Panc1 (cell line): ENCODE results near the gene RBM19. TPM values are rescaled to one million over a fixed set of nuclear protein-coding genes. Genes with fewer than 3 reads are reported as not detected.

ENCODE experiments used
- ATAC-seq: fragments of 200-7000 bp; cut with Tn5 transposase; 2 replicates; pipeline ENCODE4 v1.9.1; 2020; ENCODE audit warnings: mild to moderate bottlenecking, moderate library complexity
- BruUV-seq: library from RNA; stranded (reverse); fragments of 400-500 nt; replicated peaks from 2 replicates; lab custom pipeline; 2021; lab: Mats Ljungman, UMichigan
- CTCF ChIA-PET: fragments of 300-600 bp; sonication (Branson Sonifier 250); formaldehyde crosslinking; loops from one replicate; lab custom pipeline; 2022; ENCODE audit warnings: antibody characterized with exemption; lab: Charles Lee
- POLR2A ChIA-PET: fragments of 300-600 bp; sonication (Branson Sonifier 250); formaldehyde crosslinking; loops from one replicate; lab custom pipeline; 2022; ENCODE audit warnings: antibody characterized with exemption; lab: Charles Lee
- DNase-seq: peaks from one replicate; pipeline ENCODE4 v3.0.0-alpha.2; 2010; ENCODE audit warnings: low read depth, low spot score
- H3K27ac ChIP-seq: 2 replicates; pipeline ENCODE4 v1.5.1; 2011; ENCODE audit warnings: mild to moderate bottlenecking, low read length, inconsistent platforms
- H3K27me3 ChIP-seq: fragments of 200-500 bp; sonication (Bioruptor generic); 2 replicates; pipeline ENCODE4 v1.6.0; 2014; ENCODE audit warnings: low read length, inconsistent platforms; ENCODE audit not compliant: control insufficient read depth, insufficient read depth
- H3K36me3 ChIP-seq: fragments of 200-500 bp; sonication (Bioruptor generic); 2 replicates; pipeline ENCODE4 v1.5.1; 2014; ENCODE audit warnings: inconsistent platforms, mild to moderate bottlenecking, low read length, moderate library complexity; ENCODE audit not compliant: control insufficient read depth, insufficient read depth
- H3K4me1 ChIP-seq: 2 replicates; pipeline ENCODE4 v1.5.1; 2011; ENCODE audit warnings: inconsistent platforms, mild to moderate bottlenecking, low read length, moderate library complexity; ENCODE audit not compliant: control insufficient read depth, insufficient read depth
- H3K4me3 ChIP-seq, 2 experiments: 2 replicates each; pipeline ENCODE4 v1.5.1; 2011 to 2012; ENCODE audit warnings: low read depth in 2 of 2, low read length in 2 of 2, mild to moderate bottlenecking in 2 of 2, inconsistent platforms in 1 of 2, moderate library complexity in 1 of 2
- H3K9me3 ChIP-seq: fragments of 200-500 bp; sonication (Bioruptor generic); 2 replicates; pipeline ENCODE4 v1.5.1; 2014; ENCODE audit warnings: low read depth, mild to moderate bottlenecking, inconsistent platforms, low read length, moderate library complexity; ENCODE audit not compliant: control insufficient read depth, insufficient read depth
- CTCF ChIP-seq: fragments of 450-650 bp; IDR thresholded peaks from 2 replicates; pipeline ENCODE4 v1.5.1; 2017; ENCODE audit warnings: mild to moderate bottlenecking
- POLR2AphosphoS5 ChIP-seq: IDR thresholded peaks from 2 replicates; pipeline ENCODE4 v1.6.1; 2012; ENCODE audit warnings: mild to moderate bottlenecking, low read depth, low read length, moderate library complexity
- REST ChIP-seq, 2 experiments: IDR thresholded peaks; 2 replicates each; pipeline ENCODE4 v1.6.1; 2011 to 2012; ENCODE audit warnings: low read depth in 2 of 2, control low read depth in 1 of 2, low read length in 1 of 2, mild to moderate bottlenecking in 1 of 2, moderate library complexity in 1 of 2; ENCODE audit not compliant: insufficient read depth in 1 of 2
- SIN3A ChIP-seq: IDR thresholded peaks from 2 replicates; pipeline ENCODE4 v1.6.1; 2012; ENCODE audit warnings: low read depth, mild to moderate bottlenecking, low read length, moderate library complexity, borderline replicate concordance; ENCODE audit not compliant: insufficient read depth
- TCF7L2 ChIP-seq: IDR thresholded peaks from 2 replicates; pipeline ENCODE4 v1.6.1; 2011; ENCODE audit warnings: mild to moderate bottlenecking, low read depth, low read length, inconsistent platforms
- in situ Hi-C: cut with HindIII; loops from 2 replicates; pipeline ENCODE4 v1.10.0; 2016; ENCODE audit warnings: low sequenced_read_pairs, low pct_unique_long_range_greater_than_20kb
- intact Hi-C: fragments of 100-400 bp; cut with micrococcal nuclease; formaldehyde crosslinking; loops from one replicate; pipeline ENCODE4 v1.10.0; 2022; ENCODE audit not compliant: unreplicated experiment
- total RNA-seq: library from RNA; stranded (reverse); gene quantifications from one replicate; pipeline ENCODE4 v1.2.1, GENCODE V29; 2021; ENCODE audit not compliant: unreplicated experiment

RBM19 gene
- total RNA-seq, 1 experiment from 2014 or later, result 44.8 TPM

GRCh38 chr12:113850309-113851056 lies 115.6 kb downstream of the RBM19 start:
- H3K4me3 ChIP-seq, result no peak overlapping the region
- H3K36me3 ChIP-seq, result no peaks in the 10 kb centered on the region
- ATAC-seq, result no peak
- ChIA-PET CTCF (no interaction called here), POLR2A (no interaction called here)
- H3K27me3 ChIP-seq, result no peaks in the 10 kb centered on the region
- TF ChIP-seq SIN3A, result no peak
- TF ChIP-seq POLR2AphosphoS5, result no peak
- no peak for TF ChIP-seq TCF7L2
- no peak for TF ChIP-seq CTCF
- no peak for TF ChIP-seq REST (IDR thresholded peaks at IDR 0.05; ENCODE audit: insufficient read depth in 1 of 2, low read depth in 2 of 2, low read length in 1 of 2)
- DNase-seq, result no peak
- no peaks in the 10 kb centered on the region for H3K4me1 ChIP-seq
- no TSS peak for BruUV-seq
- intact Hi-C loops, result no loop called here
- H3K9me3 ChIP-seq, result no peaks in the 10 kb centered on the region
- in situ Hi-C loops, result no loop called here
- H3K27ac ChIP-seq, result no peak overlapping the region

GRCh38 chr12:113847856-113848255 lies 118.3 kb downstream of the RBM19 start:
- BruUV-seq, result no TSS peak
- DNase-seq (no peak), ATAC-seq (no peak)
- POLR2A ChIA-PET, result no interaction called here
- Histone ChIP-seq H3K9me3 (no peaks in the 10 kb centered on the region), H3K4me3 (no peak overlapping the region), H3K27ac (no peak overlapping the region), H3K27me3 (no peaks in the 10 kb centered on the region), H3K36me3 (no peaks in the 10 kb centered on the region), H3K4me1 (no peaks in the 10 kb centered on the region)
- CTCF ChIA-PET, result interaction anchor here (0.6 kb wide), 1 partner anchor 19 kb away, joined by 3 read pairs; no protein-coding TSS in a partner anchor
- TF ChIP-seq POLR2AphosphoS5 (no peak), TCF7L2 (no peak), SIN3A (no peak), REST (IDR thresholded peaks at IDR 0.05; ENCODE audit: insufficient read depth in 1 of 2, low read depth in 2 of 2, low read length in 1 of 2) (no peak), CTCF (no peak)
- intact Hi-C loops (no loop called here), in situ Hi-C loops (no loop called here)
